ENCODE results near the gene CCDC57.

- TF ChIP-seq CTCF (IDR thresholded peaks at IDR 0.05; ENCODE audit: insufficient read depth, low read length, poor library complexity, severe bottlenecking) (peak; percentile 20), EZH2phosphoT487 (conservative IDR thresholded peaks at IDR 0.05; ENCODE audit: low read length) (no peak)
Observed at GRCh38 chr17:82107341-82107860, 105.2 kb downstream of the CCDC57 start.

Measured in SU-DHL-6 (cell line).